Spleen (tissue), 7 donors: ENCODE results near the gene ECM1.

ENCODE experiments used
- CTCF ChIP-seq, 11 experiments: fragments of 200-600 bp in 7 of 11; fragments of 450-650 bp in 4 of 11; sonication (generic) in 4 of 11; IDR thresholded peaks in 8 of 11; conservative IDR thresholded peaks in 3 of 11; 1 replicate in 7 of 11; 2 replicates in 4 of 11; pipeline versions ENCODE4 v1.4.0 to v1.8.0; 2016 to 2021; ENCODE audit warnings: antibody characterized with exemption in 11 of 11, inconsistent platforms in 4 of 11, mild to moderate bottlenecking in 1 of 11
- POLR2A ChIP-seq, 3 donors: fragments of 450-650 bp; IDR thresholded peaks; one replicate each; pipeline ENCODE4 v1.5.1; 2017; ENCODE audit warnings: antibody characterized with exemption in 3 of 3, mild to moderate bottlenecking in 1 of 3
- POLR2AphosphoS5 ChIP-seq, 3 donors: sonication (generic); formaldehyde crosslinking; IDR thresholded peaks; one replicate each; pipeline ENCODE4 v1.5.1; 2017; ENCODE audit warnings: antibody characterized with exemption in 3 of 3
- donor health status: DM: no; HTN: no; CAD: no; lungs with moderate emphysema.
- donor health status: DM: no; HTN: no; CAD: no.
- donor health status: DM: no; HTN: no; CAD: no.

- no peak for TF ChIP-seq POLR2AphosphoS5 (IDR thresholded peaks at IDR 0.05)
- TF ChIP-seq CTCF (IDR thresholded peaks at IDR 0.05 in 8 of 11, conservative IDR thresholded peaks at IDR 0.05 in 3 of 11), result no peak
- no peak for TF ChIP-seq POLR2A (IDR thresholded peaks at IDR 0.05)
These were observed 7.0 kb downstream of the ECM1 start for GRCh38 chr1:150514913-150515327.
